Esophagus muscularis mucosa (tissue), 4 donors: ENCODE data around the gene MUSTN1. TPM values are rescaled to one million over a fixed set of nuclear protein-coding genes. Genes with fewer than 3 reads are reported as not detected.

Experiments used
- DNase-seq: peaks from one replicate; pipeline ENCODE4 v3.0.0-alpha.2; 2017; ENCODE audit errors: extremely low spot score
- H3K27ac ChIP-seq, 4 donors: fragments of 200-600 bp; sonication (generic); replicated peaks in 1 of 4; 1 replicate in 3 of 4; 2 replicates in 1 of 4; pipeline ENCODE4 v1.5.1; 2016 to 2019; ENCODE audit warnings: mild to moderate bottlenecking in 1 of 4
- H3K27me3 ChIP-seq, 4 donors: fragments of 200-600 bp; sonication (generic); one replicate each; pipeline versions ENCODE4 v1.5.1 to v1.6.0; 2016 to 2019
- H3K36me3 ChIP-seq, 4 donors: fragments of 200-600 bp; sonication (generic); one replicate each; pipeline ENCODE4 v1.5.1; 2016 to 2019
- H3K4me1 ChIP-seq, 4 donors: fragments of 200-600 bp; sonication (generic); one replicate each; pipeline ENCODE4 v1.5.1; 2016 to 2019
- H3K4me3 ChIP-seq, 4 donors: fragments of 200-600 bp; sonication (generic); 1 replicate in 2 of 4; 2 replicates in 2 of 4; pipeline ENCODE4 v1.5.1; 2016 to 2019; ENCODE audit warnings: mild to moderate bottlenecking in 4 of 4, moderate library complexity in 1 of 4
- H3K9me3 ChIP-seq, 4 donors: fragments of 200-600 bp; sonication (generic); 1 replicate in 3 of 4; 2 replicates in 1 of 4; pipeline ENCODE4 v1.5.1; 2016 to 2019
- CTCF ChIP-seq, 3 experiments: fragments of 200-600 bp in 2 of 3; fragments of 450-650 bp in 1 of 3; sonication (generic) in 2 of 3; IDR thresholded peaks; one replicate each; pipeline ENCODE4 v1.5.1; 2017 to 2019; ENCODE audit warnings: antibody characterized with exemption in 3 of 3, mild to moderate bottlenecking in 2 of 3, moderate library complexity in 1 of 3
- EP300 ChIP-seq: sonication (generic); formaldehyde crosslinking; IDR thresholded peaks from one replicate; pipeline ENCODE4 v1.6.1; 2017; ENCODE audit warnings: antibody characterized with exemption
- POLR2A ChIP-seq: fragments of 450-650 bp; IDR thresholded peaks from one replicate; pipeline ENCODE4 v1.6.1; 2017; ENCODE audit warnings: antibody characterized with exemption, moderate library complexity, mild to moderate bottlenecking, low read depth
- POLR2AphosphoS5 ChIP-seq, 2 donors: sonication (generic); formaldehyde crosslinking; IDR thresholded peaks; one replicate each; pipeline ENCODE4 v1.6.1; 2017; ENCODE audit warnings: antibody characterized with exemption in 2 of 2
- WGBS: methylation state at CpG from one replicate; pipeline ENCODE4 v1.1.5; 2018; 5-methylcytosine and 5-hydroxymethylcytosine counted together
- intact Hi-C: fragments of 100-400 bp; cut with DNase I; formaldehyde crosslinking; loops from one replicate; pipeline ENCODE4 v1.15.1; 2023
- total RNA-seq, 4 donors: library from RNA; depleted of rRNA; stranded (reverse); fragments of >200 nt; gene quantifications; one replicate each; pipeline versions ENCODE4 v1.1.0 to v1.2.1, GENCODE V29; 2016

Gene MUSTN1
- total RNA-seq, 4 donors from 2014 or later: 6.6 to 17.7 (median 12.5) TPM

- H3K9me3 ChIP-seq: no peaks in the 10 kb centered on the region
- no peaks in the 10 kb centered on the region for H3K36me3 ChIP-seq
- H3K4me1 ChIP-seq: peaks cover 0 to 5% (median 0%) of the 10 kb centered on the region in 4 donors
- H3K27me3 ChIP-seq: no peaks in the 10 kb centered on the region
- intact Hi-C loops: no loop called here
- TF ChIP-seq CTCF (IDR thresholded peaks at IDR 0.05) (peak in 1 of 3 experiments; percentile 21), POLR2A (no peak), EP300 (no peak)
- H3K27ac ChIP-seq: no peak overlapping the region
- no peak overlapping the region for H3K4me3 ChIP-seq
- 68% methylated on average over 12 of the region's 14 CpGs for WGBS
- no peak for DNase-seq
Observed at GRCh38 chr3:52798978-52799476, 35.8 kb downstream of the MUSTN1 start.

GRCh38 chr3:52798376-52798977, 36.3 kb downstream of the MUSTN1 start:
- no peaks in the 10 kb centered on the region for H3K27me3 ChIP-seq
- peaks cover 0 to 5% (median 0%) of the 10 kb centered on the region in 4 donors for H3K4me1 ChIP-seq
- no peak overlapping the region for H3K4me3 ChIP-seq
- WGBS: 87% methylated on average over 9 of the region's 10 CpGs
- no peaks in the 10 kb centered on the region for H3K36me3 ChIP-seq
- intact Hi-C loops: no loop called here
- no peak overlapping the region for H3K27ac ChIP-seq
- DNase-seq: no peak
- no peaks in the 10 kb centered on the region for H3K9me3 ChIP-seq
- TF ChIP-seq CTCF (IDR thresholded peaks at IDR 0.05): no peak
- no peak for TF ChIP-seq POLR2AphosphoS5 (IDR thresholded peaks at IDR 0.05)
- TF ChIP-seq POLR2A: no peak
- TF ChIP-seq EP300: no peak

- H3K36me3 ChIP-seq: no peaks in the 10 kb centered on the region
- H3K27ac ChIP-seq: no peak overlapping the region
- H3K4me3 ChIP-seq: no peak overlapping the region
- intact Hi-C loops: no loop called here
- WGBS: 90% methylated on average over 8 of the region's 9 CpGs
- H3K4me1 ChIP-seq: no peaks in the 10 kb centered on the region
- H3K27me3 ChIP-seq: no peaks in the 10 kb centered on the region
- H3K9me3 ChIP-seq: no peaks in the 10 kb centered on the region
- no peak for TF ChIP-seq CTCF (IDR thresholded peaks at IDR 0.05)
- no peak for TF ChIP-seq POLR2AphosphoS5 (IDR thresholded peaks at IDR 0.05)
- no peak for TF ChIP-seq EP300
- TF ChIP-seq POLR2A: no peak
- no peak for DNase-seq
Observed at GRCh38 chr3:52796411-52796810, 38.4 kb downstream of the MUSTN1 start.

DNA sequence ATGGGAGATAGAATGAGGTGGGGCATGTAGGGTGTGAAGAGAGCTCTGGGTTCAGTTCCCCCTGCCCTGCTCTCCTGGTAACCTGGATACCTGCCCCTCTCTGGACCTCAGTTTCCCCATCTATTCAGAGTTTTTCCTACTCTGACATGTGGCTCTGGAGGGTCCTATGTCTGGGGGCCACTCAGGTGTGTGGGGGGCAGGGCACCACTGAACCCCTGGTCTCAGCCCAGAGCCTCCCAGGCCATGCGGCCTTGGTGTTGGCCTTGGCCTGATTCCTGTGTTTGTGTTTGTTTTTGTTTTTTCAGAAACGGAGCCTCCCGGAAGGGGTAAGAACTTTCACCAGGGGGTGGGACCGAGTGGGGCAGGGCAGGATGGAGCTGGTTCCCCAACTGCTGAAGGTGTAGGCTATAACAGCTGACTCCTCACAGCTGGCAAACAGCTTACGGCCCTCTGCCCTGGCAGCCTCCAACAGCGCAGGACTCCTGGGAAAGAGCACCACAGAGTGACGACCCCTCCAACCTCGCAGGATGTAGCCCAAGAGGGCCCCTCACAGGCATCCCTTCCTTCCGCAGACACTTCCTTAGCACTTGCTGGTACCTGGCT, 39.4 kb downstream of the MUSTN1 start:
- intact Hi-C loops: no loop called here
- H3K9me3 ChIP-seq: no peaks in the 10 kb centered on the region
- 58% methylated on average over 7 of the region's 9 CpGs for WGBS

More for the DNA sequence above, 39.4 kb downstream of the MUSTN1 start:
- Histone ChIP-seq H3K36me3 (no peaks in the 10 kb centered on the region), H3K27ac (no peak overlapping the region), H3K27me3 (no peaks in the 10 kb centered on the region), H3K4me1 (no peaks in the 10 kb centered on the region), H3K4me3 (no peak overlapping the region)
- TF ChIP-seq POLR2A: no peak
- no peak for TF ChIP-seq CTCF (IDR thresholded peaks at IDR 0.05)
- no peak for TF ChIP-seq EP300
- no peak for TF ChIP-seq POLR2AphosphoS5 (IDR thresholded peaks at IDR 0.05)
- DNase-seq: no peak
